Measurements from ENCODE around the gene OCA2.
"Not testable (repeated sequence)": the region's sequence is repeated elsewhere in the genome, so short reads cannot be mapped to it uniquely, and the experiment has no call there.

Gene OCA2

DNA sequence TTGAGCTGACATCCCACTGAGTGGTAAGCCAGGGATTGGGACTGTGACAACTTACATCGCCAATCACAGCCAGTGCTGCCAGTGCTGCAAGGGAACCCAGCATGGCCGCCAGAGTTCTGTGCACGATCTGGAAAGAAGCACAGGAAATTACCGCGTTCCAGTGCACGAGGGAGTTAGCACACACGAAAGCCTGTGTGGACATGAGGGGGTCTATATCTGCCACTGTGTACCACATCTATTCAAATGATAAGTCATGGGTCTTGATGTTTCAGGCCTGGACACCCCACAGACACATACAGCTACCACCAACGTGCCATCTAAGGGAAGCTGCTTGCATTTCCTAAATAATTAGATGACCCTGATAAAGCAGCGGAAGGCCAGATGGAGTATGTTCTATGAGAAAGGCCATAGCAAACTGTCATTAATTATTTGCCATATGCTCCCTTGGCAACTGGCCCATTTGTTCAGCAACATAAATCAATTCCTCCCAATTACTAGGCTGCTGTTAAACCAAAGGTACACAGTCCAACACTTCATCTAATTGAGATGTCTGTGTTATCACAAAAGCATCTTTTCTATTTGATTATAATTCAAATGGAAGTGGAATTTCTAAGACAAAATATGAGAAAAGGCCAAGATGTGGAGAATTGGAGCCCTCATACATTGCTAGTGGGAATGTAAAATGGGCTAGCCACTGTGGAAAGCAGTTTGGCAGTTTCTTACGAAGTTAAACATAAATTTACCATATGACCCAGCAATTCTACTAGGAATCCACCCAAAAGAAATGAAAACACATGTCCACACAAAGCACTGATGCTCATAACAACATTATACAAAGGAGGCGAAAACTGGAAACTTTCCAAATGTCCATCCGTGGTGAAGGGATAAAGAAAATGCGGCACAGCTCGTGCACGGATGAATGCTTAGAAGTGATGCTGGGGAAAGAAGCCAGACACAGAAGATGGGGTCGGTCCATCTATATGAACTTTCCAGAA is 108.3 kb downstream of the OCA2 start:
- FAIRE-seq = no peak

DNA sequence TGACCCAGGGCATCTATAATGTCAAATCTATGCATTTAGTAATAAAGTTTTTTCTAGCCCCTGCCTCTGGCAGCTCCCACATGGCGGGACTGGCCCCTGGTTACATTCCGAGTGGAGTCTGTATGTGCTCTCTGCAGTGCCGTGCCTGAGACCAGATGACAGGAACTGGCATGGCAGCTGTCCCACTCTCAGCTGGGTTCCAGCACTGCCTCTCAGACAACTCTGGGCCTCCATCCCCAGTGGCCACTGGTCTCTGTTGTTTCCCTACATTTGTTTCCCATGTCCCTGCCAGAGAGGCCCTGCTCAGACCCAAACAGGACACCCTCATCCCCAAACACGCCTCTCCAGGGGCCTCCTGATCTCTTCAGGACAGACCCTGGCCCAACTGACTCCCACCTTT is 109.3 kb downstream of the OCA2 start:
- FAIRE-seq = no peak

GRCh38 chr15:27989427-27989826 is 109.7 kb downstream of the OCA2 start:
- FAIRE-seq = no peak

- FAIRE-seq = no peak
These were observed 114.0 kb downstream of the OCA2 start for GRCh38 chr15:27985099-27985498.

DNA sequence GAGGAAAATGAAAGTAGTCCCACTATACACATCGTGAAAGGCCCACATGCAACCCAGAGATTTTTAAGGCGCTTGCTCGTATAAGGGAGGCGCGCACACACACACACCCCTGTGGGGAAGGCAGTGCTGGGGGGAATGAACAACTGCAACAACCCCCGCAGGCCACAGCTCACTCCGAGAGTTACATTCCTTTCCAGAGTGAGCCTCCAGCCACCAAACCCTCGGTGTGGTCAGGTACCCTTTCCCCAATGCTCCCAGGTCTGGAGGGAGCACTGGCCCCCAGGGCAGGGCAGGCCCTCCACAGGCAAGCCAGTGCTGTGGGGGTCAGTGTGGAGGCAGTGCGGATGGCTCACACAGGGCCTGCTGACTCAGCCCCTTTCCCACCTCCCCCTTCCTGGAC is 115.6 kb downstream of the OCA2 start:
- FAIRE-seq = no peak

DNA sequence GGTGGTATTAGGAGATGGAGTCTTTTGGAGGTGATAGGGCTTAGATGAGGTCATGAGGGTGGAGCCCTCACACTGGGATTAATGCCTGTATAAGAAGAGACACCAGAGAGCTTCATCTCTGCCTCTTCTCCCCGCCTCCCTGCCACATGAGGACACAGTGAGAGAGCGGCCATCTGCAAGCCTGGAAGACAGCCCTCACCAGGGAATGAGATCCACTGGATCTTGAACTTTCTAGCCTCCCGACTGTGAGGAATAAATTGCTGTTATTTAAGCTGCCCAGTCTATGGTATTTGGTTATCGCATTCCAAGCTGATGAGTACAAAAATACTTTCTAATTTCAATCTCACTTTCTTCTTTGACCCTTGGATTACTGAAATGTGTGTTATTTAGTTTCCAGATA is 121.4 kb downstream of the OCA2 start:
- no peak for FAIRE-seq

GRCh38 chr15:27973886-27974285 is 125.2 kb downstream of the OCA2 start:
- FAIRE-seq = no peak

DNA sequence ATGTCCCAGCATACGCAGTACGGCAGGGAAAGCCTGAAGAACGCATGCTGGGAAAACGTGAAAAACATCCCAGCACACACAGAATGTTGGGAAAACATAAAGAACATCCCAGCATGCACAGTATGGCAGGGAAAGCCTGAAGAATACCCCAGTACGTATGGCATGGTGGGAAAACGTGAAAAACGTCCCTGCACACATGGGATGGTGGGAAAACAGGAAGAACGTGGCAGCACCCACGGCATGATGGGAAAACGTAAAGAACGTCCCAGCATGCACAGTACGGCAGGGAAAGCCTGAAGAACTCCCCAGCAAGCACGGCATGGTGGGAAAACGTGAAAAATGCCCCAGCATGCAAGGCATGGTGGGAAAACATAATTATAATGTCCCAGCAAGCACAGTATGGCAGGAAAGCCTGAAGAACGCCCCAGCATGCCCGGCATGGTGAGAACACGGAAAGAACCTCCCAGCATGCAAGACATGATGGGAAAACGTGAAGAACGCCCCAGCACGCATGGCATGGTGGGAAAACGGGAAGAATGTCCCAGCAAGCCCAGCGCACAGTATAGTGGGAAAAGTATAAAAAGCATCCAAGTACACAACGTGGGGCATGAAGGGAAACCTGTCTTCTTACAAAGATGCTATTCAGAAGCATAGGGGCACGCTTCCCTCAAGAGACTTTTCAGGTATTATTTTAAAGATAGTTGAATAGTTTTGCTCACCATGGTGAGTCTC is 128.3 kb downstream of the OCA2 start:
- no peak for FAIRE-seq

GRCh38 chr15:27967541-27967940 is 131.6 kb downstream of the OCA2 start:
- FAIRE-seq = no peak

DNA sequence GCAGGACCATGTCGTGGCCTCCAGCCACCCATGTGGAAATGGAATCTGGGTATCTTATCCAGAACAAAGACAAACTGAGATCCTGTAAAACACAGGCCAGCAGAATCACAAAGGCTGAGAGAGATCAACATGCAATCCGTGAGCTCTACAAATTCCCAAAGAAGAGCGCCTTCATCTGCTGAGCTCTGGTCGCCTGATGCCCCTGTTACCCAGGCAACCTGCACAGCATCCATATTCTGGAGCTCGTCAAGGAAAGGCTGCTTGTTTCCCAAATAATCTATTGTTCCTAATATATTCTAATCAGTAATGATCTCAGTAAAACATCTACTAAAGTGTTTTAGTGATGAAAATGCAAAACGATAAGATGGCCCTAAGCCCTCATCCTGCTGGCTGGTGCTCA is 133.6 kb downstream of the OCA2 start:
- FAIRE-seq = no peak

DNA sequence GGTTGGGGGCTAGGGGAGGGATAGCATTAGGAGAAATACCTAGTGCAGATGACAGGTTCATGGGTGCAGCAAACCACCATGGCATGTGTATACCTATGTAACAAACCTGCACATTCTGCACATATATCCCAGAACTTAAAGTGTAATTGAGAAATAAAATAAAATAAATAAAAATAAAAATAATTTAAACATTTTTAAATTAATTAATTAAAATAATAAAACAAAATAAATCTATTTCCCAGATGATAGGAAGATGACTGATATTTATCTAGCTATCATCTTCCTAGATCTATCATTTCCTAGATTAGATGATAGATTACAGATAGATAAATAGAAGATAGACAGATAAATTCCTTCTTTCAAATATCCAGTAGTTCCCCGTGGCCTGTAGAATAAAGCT is 137.3 kb downstream of the OCA2 start:
- FAIRE-seq = no peak

- FAIRE-seq = no peak
These were observed 140.1 kb downstream of the OCA2 start for GRCh38 chr15:27958911-27959578.

- no peak for FAIRE-seq
These were observed 142.8 kb downstream of the OCA2 start for GRCh38 chr15:27956285-27956684.

DNA sequence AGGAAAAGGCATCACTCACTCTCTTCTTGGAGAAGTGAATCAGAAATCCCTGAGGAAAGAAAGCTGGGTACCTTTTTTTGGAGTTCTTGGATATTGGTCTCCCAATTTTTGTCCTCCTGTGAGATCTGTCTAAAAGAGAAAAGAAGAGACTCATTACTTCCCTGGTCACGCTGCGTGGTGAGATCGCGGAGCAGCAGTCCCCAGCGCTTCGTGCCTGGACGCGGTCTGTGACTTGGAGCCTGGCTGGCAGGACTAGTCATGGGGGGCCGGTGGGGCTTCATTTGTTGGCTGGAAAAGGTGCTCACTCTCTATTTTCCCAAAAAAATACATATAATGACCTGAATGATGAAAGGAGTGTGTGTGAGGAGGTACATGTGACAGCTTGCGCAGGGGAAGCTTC is 144.0 kb downstream of the OCA2 start:
- no peak for FAIRE-seq

DNA sequence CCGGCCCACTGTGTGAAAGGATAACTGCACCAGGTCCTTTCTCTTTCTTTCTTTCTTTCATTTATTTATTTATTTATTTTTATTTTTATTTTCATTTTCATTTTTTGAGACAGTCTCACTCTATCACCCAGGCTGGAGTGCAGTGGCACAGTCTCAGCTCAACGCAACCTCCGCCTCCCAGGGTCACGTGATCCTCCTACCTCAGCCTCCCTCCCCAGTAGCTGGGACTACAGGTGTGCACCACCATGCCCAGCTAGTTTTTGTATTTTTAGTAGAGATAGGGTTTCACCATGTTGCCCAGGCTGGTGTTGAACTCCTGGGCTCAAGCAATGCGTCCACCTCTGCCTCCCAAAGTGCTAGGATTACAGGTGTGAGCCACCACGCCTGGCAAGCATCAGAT is 146.5 kb downstream of the OCA2 start:
- not testable (repeated sequence) for FAIRE-seq

- FAIRE-seq = no peak
These were observed 147.8 kb downstream of the OCA2 start for GRCh38 chr15:27951191-27951890.

GRCh38 chr15:27949089-27949488 is 150.0 kb downstream of the OCA2 start:
- no peak for FAIRE-seq

DNA sequence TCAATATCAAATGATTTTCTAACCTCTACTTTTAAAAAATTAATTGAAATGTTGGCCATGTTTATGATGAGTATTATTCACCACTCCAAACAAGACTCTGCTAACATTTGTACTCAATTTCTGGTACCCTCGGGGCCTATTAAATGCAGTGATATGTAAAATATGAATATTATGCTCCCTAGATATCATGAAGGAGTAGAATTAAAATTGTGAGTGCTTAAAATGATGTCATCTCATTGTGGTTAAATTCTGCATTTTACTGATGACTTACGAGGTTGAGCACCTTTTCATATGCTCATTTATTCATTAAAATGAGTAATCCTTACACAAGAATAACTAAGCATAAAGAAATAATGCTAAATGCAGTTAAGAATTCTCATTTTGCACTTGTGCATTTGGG is 159.9 kb downstream of the OCA2 start:
- FAIRE-seq = no peak

DNA sequence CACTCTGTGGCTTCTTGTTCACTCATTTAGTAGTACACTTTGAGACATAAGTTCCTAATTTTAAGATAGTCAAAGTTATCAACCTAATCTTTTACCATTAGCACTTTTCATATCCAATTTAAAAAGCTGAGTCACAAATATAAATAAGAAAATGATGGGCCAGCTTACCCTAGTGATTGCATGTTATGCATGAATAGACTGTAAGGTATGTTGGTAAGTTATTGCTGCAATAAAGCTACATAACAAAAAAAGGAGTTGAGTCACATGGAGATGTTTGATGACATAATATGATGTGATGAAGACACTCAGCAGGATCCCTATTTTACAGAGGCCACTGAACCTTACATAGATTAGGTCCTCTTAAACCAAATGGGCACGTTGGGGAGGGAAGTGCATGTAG is 161.3 kb downstream of the OCA2 start:
- no peak for FAIRE-seq

GRCh38 chr15:27936164-27936563 is 163.0 kb downstream of the OCA2 start:
- no peak for FAIRE-seq

DNA sequence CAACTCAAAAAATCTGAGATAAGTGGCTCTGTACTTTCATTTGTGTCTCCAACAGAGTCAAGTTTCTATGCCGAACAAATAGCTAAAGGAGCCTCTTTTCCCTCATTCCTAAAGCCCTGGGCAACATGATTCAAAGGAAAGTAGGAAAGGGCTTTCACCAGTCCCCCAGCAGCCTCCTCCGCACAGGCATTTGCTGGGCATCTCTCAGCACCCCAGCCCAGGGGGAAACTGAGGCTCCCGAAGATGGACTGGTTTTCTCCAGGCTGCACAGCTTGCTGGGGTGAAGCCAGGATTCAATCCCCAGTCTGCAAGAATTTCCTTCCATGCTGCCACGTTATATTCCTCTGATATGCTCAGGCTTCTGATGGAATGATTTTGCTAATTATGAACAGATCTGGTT is 163.8 kb downstream of the OCA2 start:
- FAIRE-seq = no peak

DNA sequence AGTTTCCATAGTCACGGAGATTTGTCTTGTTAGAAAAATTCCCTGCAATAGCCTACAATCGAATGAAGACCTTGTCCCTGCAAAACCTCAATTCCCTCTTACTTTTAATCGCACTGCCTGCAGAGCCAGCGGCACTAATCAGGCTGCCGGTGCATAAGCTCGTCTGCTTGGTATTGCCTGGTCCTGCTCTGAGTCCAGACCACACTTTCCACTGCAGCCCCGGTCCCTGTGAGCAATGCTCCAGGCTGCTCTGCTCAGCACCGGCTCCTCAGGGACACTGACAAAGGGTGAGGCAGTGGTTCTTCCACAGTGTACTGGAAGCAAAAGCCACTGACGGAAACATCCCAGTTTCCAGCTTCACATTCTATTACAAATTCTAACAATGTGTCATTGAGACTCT is 164.3 kb downstream of the OCA2 start:
- FAIRE-seq = no peak

DNA sequence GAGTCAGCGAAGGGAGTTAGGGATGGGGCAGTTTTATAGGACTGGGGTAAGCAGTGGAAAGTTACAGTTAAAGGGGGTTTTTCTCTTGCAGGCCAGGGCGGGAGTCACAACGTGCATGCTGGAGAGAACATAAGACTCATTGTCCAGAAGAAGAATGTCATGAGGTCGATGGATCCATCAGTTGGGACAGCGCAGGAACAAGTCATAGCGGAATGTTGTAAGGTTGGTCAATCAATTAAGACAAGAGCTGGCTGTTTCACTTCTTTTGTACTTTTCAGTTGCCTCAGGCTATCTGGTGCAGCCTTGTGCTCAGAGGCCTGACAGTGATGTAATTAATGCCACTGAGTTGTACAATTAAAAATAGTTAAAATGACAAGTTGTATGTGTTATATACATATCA is 165.6 kb downstream of the OCA2 start:
- FAIRE-seq = no peak

Measured in islet of Langerhans (tissue), 1 donor.